ENCODE measurements around the gene ZFP62.

ZFP62 gene

DNA sequence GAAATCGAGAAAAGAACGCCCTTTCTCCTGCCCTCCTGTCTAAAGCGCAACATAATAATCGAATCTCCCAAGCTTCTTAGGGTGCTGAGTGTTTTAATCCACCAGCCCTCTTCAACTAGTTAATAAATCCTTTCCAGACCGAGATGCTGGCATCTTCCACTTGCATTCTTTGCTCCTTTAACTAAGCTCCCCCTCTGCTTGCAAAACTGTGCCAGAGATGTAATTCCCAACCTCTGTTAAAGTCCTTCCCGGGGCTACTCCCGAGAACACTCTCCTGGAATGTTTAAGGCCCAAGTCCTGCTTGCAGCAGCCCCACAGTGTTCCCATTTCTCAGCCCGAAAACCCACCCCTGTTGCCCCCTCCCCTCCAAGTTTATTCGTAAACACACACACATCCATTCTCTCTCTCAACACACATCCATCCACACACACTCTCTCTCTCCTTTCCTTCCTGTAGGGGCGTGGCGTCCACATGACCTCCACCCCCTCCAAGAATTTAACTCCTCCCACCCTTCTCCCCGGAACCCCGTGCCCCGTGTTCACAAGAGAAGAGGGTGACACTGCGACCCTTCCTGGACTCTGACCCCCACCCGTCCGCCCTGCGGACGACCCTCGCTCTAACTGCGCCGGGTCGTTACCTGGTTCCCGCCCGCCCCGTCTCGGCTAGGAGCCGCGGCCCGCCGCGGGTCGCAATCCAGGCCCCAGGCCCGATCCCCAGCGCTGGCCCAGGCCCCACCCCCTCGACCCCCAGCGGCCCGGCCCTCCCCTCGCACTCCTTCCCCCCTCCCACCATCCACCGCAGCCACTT lies 51.5 kb downstream of the ZFP62 start:
- DNase-seq: peak; percentile 92 to 95

DNA sequence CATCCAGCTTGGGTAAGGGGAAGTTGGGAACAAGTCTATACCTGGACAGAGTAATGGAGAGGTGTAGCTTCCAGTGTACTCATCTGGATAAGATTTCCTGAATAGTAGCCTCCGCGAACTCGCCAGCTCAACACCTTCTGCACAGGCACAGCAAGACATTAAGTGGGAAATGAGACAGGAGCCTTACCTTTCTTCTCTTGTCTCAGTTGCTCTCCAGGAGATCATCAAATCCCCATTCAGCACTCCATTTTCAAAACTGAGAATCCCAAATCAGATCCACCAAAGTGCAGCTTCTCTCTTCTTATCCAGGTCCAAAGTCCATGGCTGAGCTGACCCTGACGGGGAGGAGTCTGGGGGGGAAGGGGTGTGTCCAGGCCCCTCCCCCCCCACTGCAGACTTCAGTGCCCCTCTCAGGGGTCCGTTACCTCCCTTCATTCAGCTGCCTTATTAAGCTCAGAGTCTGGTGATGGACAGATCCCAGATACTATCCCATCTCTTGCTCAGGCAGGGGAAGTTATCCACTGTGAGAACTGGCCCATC lies 52.5 kb downstream of the ZFP62 start:
- DNase-seq: no peak

DNA sequence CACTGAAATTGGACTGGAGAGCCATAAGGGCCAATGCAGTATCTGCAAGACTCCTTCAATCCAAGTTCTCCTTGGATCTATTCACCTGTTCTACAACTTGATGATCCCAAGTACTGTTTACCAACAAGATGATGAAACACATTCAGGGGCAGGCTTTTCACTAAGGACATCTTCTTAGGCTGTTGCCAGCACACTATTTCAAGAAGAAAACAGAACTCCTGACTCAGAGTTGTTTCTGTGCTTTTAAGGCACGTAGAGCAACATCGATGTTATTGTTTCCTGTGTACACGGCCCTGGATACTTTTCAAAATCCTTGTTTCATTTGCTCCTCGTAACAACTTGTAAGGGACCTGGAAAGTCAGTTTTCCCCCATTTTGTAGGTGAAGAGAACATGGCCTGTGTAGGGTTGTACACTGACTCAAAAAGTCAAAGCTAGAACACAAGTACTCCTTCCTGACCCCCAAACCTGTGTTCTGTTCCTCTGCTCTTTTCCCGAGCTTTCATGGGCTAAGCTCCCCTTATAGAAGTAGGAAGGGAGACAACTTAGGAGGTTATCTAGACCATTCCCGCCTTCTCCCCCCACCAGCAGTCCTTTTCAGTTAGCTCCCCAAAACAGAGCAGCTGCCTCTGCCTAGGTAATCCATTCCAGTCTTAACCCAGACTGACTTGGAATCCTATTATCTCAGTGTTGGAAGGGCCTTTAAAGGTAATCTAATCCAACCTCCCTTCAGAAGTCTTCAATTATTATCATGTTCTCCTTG lies 53.2 kb downstream of the ZFP62 start:
- DNase-seq: no peak

DNA sequence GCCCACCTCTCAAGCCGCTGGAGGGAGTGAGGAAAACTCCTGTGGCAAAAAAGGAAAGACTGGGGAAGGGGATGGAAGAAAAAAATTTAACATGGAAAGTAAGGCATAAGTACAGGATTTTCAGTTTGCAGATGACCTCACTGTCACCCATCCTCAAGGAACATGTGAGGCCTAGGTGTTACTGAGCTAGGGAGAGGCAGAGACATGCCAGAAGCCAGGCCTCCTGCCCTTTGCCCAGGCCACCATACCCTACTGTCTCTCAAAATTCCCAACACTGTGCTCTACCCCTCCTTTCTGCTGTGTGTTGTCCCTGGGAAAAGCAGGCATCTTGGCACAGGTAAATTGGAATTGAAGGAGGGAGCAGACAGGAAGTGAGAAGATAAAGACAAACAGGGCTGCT lies 54.0 kb downstream of the ZFP62 start:
- DNase-seq: no peak

DNA sequence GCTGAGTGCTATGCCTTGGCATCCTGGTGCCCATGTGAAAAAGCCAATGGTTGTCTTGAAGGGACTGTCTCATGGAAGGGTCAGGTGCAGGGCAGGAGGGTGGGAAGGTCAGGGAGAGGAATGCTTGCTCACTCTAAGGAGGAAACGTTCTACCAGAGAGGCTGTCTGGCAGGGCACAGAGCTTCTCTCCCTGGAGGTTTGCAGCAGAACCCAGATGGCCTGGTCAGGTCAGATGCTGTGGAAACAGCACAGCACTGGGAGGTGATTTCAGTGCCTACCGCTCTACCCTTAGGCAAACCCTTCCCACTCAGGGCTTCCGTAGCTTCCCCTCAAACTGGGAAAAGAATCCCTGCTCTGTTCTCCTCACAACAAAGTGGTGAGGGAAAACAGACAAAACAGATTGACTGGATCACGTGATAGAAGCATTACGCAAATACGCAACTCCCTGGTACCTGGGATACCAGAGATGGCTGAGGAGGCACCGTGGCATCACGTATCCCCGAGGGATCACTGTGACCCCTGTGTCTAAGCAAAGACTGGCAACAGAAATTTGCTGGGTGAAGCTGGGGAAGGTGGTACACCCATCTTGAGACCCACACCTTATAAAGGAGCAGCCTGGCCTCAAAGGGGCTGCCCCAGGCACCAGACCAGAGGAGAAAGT lies 54.6 kb downstream of the ZFP62 start:
- DNase-seq: no peak

DNA sequence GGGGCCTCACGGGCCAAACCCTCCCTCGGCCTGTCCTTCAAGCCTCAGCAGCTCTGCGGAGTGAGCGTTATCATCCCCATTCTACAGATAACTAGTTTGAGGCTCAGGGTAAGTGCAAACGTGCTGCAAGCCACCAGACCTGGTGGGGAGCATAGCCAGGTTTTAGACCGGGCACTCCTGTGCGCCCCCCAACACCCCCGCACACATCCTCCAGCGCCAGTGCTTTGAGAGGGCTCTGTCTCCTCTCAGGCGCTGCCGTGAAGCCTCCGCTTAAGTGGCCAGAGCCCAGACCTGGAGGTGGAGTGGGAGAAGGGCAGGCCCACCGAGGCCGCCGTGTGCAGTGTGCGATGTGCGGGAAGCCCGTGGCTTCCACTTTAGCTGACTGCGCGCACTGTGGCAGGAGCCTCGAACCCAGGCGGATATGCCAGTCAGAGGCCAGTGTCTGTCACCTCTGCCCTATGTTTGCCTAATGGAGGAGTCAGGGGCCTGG lies 56.9 kb downstream of the ZFP62 start:
- DNase-seq: peak in 1 of 2 donors; percentile 40

DNA sequence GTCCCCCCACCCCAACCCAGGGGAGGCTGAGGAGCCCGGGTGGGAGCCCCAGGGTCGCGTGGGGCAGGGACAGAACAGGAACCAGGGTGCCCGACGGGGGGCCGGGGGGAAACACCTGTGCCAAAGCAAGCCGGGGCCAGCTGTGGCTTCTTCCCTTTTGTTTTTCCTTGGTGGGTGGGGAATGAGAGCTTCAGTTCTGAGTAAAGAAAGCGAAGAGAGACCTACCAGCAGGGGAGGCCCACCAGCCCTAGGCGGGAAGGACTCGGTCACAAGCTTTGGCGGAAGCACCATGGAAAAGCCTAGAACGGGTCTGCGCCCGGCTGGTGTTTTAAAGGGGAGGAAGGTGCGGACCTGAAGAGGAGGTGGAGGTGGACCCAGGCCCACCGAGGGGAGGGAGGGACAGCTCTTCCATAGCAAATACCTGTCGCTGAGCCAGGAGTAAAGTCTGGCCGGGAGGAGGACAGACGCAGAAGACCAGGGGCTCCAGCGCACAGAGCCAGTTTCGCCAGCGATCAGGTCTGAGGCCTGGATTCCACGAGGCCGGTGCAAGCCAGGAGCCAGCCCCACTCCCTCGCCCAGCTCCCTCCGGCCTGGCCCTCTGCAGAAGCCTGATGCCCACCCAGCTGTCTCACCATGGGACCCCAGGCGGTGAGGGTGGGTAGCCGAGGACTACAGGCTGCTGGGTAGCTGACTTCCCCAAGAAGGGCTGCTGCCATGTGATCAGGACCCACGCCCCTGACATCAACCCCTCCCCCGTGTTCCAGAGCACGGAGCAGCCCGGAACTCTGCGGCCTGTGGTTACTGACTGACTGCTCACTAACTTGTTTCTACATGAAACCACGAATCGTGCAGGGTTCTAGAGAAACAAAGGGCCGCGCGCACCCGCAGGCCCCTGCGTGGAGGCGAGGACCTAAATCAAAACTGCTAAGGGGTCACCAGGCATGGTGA lies 57.6 kb downstream of the ZFP62 start:
- peak; percentile 87 to 89 for DNase-seq

DNA sequence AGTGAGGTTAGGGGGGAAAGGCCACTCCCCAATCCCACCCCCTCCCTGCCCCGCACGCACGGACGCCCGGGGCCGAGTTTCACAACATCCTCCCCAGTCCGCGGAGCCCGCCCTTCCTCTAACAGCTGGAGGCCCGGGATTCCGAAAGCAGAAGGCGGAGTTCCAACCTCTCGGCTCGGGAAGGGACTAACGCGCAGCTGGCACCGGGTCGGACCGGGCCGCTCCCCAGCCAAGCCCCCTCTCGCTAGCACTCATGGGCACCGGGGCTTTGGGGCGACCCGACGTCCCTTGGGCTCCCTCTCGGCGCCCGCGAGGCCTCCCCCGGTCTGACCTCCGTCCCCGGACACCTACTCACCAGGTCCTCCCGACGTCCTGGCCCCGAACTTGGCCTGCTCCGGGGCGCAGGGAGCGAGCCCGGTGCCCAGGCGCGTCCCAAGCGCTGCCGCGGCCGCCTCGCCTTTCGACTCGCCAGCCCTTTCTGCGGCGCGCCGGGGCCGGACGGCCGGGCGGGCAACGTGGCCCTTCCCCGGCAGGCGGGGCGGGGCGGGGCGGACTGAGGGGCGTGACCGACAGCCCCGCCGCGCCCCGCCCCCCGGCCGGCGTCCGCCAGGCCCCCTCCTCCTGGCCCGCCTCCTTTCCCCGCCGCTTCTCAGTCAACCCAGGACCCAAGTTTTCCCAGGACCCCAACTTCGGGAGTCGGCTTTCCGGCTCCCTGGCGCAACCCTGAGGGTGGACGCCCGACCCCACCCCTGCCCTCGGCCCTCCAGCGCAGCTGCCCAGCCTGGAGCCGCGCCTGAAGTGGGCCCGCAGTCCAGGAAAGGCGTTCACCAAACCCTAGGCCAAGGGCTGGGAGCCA lies 58.5 kb downstream of the ZFP62 start, which contains the start of gene MGAT1:
TSS of gene MGAT1 (minus strand) at position 482 of the 856 bp plus-strand sequence. CDS start 9,835 bp downstream, outside the sequence.
- peak; percentile 59 to 78 for DNase-seq

DNA sequence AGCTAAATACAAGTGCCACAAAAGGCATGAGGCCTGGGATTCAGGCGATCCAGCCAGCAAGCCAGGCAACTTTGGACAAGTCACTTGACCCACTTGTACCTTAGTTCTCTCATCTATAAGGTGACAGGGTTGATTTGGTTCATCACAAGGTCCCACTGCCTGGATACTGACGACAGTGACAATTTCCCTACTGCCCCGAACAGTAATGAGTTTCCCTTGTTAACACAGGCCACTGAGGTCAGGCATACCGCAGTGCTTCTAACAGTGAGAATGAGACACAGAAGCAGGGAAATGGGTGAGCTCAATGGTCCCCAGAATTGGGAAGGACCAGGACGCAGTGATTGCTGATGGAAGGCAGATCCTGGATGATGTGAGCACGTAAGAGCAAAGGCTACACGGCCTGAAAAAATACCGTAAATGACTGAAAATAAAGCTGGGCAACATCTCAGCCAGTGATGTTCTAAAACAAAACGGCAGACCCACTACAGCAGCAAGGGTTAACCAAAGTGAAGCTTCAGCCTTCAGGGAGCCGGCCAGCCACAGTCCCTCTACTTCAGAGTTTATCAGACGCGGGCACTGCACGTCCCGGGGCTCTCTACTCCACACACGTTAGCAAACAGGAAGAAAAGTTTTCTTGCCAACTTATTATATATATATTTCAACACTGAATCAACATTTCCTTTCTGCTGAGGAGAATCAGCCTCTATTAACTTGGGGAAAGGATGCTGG lies 59.3 kb downstream of the ZFP62 start:
- DNase-seq: no peak

DNA sequence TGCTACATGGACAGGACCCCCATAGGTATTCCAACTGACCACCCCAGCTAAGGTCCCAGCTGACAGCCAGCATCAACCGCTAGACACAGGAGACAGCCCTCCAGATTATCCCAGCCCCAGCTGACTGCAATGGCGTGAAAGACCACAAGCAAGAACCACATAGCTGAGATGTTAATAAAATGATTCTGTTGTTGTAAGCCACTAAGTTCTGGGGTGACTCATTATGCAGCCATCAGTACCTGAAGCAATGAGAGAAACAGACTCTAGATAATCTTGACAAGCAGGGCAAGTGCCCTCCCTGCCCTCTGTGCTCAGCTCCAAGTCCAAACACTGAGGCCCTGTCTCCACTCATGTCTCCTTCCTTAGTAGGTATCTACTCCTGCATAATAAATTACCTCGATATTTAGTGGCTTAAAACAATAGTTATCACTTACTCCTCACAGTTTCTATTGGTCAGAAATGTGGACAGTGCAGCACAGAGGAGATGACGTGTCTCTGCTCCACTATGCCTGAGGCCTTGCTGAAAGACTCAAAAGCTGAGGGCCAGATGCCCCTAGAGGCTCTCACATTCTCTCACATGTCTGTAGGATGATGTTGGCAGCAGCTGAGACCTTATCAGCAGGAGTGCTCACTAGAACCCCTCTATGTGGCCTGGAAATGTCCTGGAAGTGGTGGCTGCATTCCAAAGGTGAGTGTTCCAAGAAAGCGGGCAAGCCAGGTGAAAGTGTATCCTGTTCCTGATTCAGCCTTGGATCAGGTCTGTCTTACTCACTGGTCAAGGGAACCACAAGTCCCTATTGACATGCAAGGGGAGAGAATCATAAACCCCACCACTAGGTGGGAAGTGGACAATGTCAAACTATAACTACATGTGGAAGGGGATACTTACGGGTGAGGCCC lies 60.9 kb downstream of the ZFP62 start:
- DNase-seq: no peak

DNA sequence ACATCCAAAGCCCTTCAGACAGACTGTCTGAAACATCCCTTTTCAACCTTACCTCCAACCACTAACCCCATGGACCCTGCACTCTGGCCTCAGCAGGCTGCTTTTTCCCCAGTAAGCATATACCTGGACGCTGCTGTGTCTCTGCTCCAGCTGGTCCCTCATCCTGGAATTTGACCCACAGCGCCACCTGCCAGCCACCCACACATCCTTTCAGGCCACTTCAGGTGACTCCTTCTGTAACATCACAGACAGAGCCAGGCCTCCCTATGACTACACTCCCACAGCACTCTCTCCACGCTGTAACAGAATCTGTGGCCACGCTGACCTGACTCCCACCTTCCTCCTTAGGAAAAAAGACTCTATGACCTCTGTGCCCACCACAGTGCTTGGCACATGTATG lies 61.9 kb downstream of the ZFP62 start:
- DNase-seq: peak in 1 of 2 donors; percentile 33

DNA sequence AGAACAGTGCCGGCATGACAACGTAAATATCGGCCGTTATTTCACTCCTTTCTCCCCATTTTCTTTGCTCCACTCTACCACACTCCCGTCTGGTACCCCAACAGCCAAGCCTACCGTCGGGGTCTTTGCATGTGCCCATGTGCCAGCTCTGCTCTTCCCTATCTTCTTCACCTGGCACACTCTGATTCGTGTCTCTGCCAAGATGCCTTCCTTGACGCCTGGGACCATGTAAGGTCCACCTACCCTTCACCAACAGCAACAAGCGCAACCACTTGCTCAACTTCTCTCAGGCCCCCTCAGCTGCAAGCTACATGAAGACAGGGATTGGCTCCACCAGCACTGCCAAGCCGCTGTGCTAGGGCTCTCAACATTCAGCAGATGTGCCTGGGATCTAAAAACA lies 62.9 kb downstream of the ZFP62 start:
- DNase-seq: no peak

Measured in CD4-positive, alpha-beta T cell treated with Interferon alpha-2 for 1 hour (primary cell).